GM19397 (cell line): ENCODE results near the gene TPRN.
A peak's percentile ranks its signal among the peaks of the same experiment; 100 is the strongest.
"Not testable (repeated sequence)": the region's sequence is repeated elsewhere in the genome, so short reads cannot be mapped to it uniquely, and the experiment has no call there.

Experiments
- ATAC-seq: cut with Tn5 transposase; IDR thresholded peaks from one replicate; pipeline ENCODE4 v1.9.1; 2021; ENCODE audit warnings: mild to moderate bottlenecking, moderate library complexity; ENCODE audit not compliant: unreplicated experiment

The TPRN gene

GRCh38 chr9:137200311-137201204 is at the start of gene TPRN:
Gene TPRN, minus strand, starts transcription at chr9:137200741. Its CDS starts 30 bp downstream, at chr9:137200711.
- peak; percentile 82 for ATAC-seq

- ATAC-seq, result no peak
Measured at GRCh38 chr9:137247916-137248175, 47.3 kb upstream of the TPRN start.

- ATAC-seq, result no peak
Measured at GRCh38 chr9:137247135-137247915, 46.8 kb upstream of the TPRN start.

- no peak for ATAC-seq
Measured at GRCh38 chr9:137245450-137246421, 45.2 kb upstream of the TPRN start.

- no peak for ATAC-seq
Measured at GRCh38 chr9:137244486-137245449, 44.2 kb upstream of the TPRN start.

GRCh38 chr9:137243626-137244485 is 43.3 kb upstream of the TPRN start:
- ATAC-seq, result no peak

GRCh38 chr9:137243266-137243625 is 42.7 kb upstream of the TPRN start:
- ATAC-seq, result not testable (repeated sequence)

- no peak for ATAC-seq
Measured at GRCh38 chr9:137242269-137243203, 42.0 kb upstream of the TPRN start.

- no peak for ATAC-seq
Measured at GRCh38 chr9:137241490-137242268, 41.1 kb upstream of the TPRN start.

- ATAC-seq, result peak; percentile 67
Measured at GRCh38 chr9:137240841-137241489, 40.4 kb upstream of the TPRN start, which contains the start of gene TUBB4B. Gene TUBB4B, plus strand, starts transcription at chr9:137241287. Its CDS starts 74 bp downstream, at chr9:137241361.

GRCh38 chr9:137240318-137240840 is 39.8 kb upstream of the TPRN start:
- ATAC-seq, result peak; percentile 23

- ATAC-seq, result not testable (repeated sequence)
Measured at GRCh38 chr9:137239541-137240200, 39.1 kb upstream of the TPRN start.

GRCh38 chr9:137237759-137238726 is 37.5 kb upstream of the TPRN start:
- no peak for ATAC-seq

GRCh38 chr9:137236936-137237421 is 36.4 kb upstream of the TPRN start:
- ATAC-seq, result no peak
